HG03520 (cell line): ENCODE data around the gene LRP1.

Experiments
- ATAC-seq: cut with Tn5 transposase; IDR thresholded peaks from one replicate; pipeline ENCODE4 v1.9.1; 2021; ENCODE audit warnings: mild to moderate bottlenecking, moderate library complexity; ENCODE audit not compliant: unreplicated experiment

Gene LRP1

DNA sequence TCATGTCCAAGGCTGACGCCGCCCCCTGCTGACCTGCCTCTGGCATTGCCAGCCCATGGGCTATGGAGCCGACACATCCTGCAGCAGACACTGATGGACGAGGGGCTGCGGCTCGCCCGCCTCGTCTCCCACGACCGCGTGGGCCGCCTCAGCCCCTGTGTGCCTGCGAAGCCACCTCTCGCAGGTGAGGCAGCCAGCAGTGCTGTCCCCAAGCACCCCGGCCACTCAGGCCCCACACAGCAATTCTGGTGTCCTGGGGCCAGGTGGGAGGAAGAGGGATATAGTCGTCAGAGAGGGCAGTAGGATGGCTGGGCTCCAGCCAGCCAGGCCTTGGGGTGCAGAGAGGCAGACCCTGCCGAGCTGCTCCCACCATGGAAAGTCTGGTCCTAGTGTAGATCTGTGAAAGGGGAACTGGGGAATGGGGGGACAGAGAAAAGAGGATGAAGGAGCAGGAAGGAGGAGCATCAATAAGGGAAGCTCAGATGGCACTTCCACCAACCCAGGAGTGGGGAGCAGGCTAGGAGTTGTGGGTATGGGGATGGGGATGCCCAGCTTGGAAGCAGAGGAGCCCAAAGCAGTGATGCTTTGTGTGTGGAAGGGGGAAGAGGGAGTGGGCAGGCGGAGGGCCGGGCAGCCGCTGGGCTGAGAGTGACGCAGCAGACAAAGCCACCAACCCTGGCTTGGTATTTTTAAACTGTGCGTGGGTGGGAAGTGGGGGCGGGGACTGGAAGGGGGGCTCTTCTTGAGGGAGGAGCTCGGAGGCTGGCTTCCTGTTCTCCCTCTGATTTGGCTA is 34.7 kb upstream of the LRP1 start:
- ATAC-seq, result no peak

GRCh38 chr12:57094208-57095160 is 33.8 kb upstream of the LRP1 start:
- no peak for ATAC-seq

DNA sequence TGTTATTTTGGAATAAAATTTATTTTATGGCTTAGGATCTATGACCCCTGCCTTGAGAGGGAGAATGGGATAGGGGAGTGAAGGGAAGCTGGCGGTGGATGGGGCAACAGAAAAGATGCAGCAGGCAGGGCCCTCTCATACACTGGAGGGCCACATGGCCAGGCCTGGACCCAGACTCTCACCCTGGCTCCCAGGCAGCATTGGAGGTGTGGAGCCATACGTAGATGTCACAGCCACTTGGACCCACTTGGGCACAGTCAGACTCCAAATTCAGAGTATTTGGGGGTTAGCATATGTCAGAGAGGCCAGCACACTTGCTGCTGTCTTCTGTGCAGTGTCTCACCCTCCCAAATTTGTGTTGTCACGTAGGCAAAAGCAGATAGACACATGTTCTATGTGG is 32.8 kb upstream of the LRP1 start:
- no peak for ATAC-seq

- no peak for ATAC-seq
Observed at GRCh38 chr12:57096099-57096572, 32.1 kb upstream of the LRP1 start.

DNA sequence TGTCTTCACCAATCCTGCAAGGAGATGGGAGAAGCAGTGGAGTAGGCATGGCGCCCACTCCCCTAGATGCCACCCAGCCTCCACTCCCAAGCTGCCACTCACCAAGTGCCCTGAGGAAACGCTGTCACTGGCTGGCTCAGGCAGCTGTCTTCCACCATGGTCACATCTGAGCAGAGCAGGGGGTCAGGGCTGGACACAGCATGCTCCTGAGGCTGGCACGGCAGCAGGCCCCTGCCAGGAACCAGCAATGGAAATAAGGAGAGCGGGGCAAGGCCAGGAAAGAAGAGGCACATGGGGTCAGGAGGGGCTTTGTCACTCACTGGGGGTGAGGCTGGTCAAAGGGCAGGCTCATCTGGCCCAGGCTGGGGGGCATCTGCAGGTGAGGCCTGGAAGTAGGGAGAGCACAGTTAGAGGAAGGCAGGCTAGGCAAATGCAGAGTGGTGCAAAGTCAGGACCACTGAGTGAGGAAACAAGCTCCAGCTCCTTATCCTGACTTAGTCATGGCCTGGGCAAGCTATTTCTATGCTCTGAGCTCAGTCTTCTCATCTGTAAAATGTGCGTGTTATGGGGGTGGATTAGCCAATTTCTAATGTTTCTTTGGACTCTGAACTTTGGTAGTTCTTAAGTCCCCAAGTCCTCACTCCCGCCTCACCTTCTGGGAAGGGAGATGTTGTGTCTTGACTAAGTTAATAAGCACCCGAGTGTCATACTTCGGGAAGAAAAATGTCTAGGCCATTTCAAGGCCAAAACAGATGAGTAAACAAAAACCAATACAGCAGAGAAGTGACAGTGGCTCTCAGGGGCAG is 31.3 kb upstream of the LRP1 start:
- ATAC-seq, result no peak

GRCh38 chr12:57097554-57097835 is 30.8 kb upstream of the LRP1 start:
- no peak for ATAC-seq

GRCh38 chr12:57098546-57098945 is 29.7 kb upstream of the LRP1 start:
- no peak for ATAC-seq

DNA sequence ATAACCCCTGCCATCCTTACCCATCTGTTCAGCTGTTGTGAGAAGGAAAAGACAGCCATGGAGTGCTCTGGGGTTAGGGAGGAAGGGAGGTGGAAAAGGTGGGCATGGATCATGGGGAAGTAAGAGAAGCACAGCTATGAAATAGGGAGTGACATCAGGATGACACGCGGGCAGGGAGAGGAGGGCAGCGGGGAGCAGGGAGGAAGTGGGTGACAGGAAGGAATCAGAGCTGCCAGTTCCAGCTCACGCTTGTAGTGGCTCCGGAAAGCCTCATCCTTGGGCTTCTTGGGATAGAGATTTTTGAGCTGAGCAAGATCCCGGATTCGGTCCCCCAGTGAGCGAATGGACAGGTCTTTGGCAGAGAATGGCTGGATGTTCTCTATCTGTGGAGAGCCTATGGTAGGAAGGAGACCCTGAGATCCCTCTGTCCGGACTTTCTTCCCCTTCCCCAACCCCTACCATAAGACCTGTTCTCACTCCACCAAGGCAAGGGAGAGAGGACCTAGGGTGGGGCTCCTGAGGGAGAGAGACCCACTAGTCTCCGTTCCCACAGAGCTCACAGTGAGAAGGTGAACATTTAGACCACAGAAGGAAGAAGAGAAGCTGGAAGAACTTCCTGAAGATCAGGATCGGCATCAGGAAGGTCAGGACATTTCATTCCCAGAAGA is 29.1 kb upstream of the LRP1 start:
- ATAC-seq, result no peak

- no peak for ATAC-seq
Observed at GRCh38 chr12:57099766-57100165, 28.5 kb upstream of the LRP1 start.

- no peak for ATAC-seq
Observed at GRCh38 chr12:57101892-57102695, 26.2 kb upstream of the LRP1 start.

DNA sequence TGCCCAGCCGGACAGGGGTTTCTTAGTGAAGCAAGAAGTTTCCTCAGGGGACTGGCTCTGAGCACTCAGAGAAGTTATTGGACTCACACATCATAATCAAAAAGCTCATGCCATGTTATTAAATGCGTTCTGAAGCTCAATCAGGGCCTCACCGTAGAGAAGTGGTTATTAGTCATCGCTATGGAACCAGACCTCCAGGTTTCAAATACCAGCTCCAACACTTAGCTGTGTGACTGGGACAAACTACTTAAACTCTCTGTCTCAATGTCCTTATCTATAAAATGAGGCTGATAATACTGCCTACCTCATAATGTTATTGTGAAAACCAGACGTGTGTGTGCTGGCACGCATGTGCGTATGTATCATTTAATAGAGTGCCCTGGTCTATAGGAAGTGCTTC is 24.4 kb upstream of the LRP1 start:
- ATAC-seq, result no peak

DNA sequence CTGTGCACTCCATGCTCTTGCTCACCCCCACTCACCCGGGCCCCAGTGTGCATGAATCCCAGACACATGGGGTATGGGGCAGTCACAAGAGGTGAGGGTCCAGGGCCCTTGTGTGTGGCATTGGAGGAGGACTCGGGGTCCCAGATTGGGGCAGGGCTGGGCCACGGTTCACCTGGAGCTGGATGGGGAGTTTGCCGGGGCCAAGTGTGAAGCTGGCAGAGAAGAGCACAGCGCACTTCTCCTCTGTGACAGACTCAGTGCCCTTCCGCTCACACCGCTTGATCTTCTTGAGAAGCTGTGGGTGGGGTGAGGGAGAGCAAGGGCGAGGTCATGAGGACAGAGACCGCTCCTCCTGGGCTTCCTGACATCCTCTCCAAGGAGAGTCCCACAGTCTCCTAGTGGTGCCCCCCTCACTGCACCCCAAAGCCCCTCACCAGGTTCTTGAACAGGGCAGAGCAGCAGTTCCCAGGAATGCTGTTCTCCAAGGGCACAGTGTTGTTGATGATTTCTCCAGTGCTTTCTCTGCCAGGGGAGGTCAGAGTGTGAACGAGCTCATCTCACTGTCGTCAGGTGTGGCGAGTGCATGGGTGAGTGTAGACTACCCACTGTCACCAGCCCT is 23.9 kb upstream of the LRP1 start:
- ATAC-seq, result no peak

- ATAC-seq, result no peak
Observed at GRCh38 chr12:57105011-57105753, 23.1 kb upstream of the LRP1 start.

- ATAC-seq, result no peak
Observed at GRCh38 chr12:57106021-57106708, 22.1 kb upstream of the LRP1 start.

DNA sequence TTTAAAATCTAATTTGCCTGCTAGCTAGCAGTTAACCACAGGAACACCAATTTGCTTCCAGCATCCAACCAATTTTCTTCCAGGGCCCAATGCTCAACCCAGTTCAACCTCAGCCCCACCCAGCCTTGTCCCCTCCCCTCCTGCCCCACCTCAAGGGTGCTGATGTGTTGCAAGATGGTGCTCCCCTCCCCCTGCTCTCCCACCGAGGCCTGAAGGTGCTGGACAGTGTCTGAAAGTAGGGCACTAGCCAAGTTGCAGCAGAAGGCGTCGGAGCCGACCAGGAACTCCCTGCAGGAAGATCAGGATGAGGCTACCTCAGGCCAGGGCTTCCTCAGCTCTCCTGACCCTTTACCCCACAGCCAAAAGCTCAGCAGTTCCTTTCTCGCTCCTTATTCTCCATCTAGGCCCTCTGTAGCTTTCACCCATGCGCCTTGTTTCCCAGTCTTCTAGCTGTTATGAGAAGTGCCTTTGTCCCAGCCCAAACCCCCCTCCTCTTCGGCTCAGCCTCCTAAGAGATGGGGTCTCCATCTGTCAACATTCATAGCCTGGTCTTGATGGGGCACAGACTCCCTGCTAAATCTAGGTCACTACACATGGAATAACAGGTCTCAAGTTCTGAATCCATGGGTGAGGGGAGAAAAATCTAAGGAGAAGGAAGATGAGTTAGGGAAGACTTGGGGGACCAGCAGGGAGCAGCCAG is 20.7 kb upstream of the LRP1 start:
- ATAC-seq, result no peak

DNA sequence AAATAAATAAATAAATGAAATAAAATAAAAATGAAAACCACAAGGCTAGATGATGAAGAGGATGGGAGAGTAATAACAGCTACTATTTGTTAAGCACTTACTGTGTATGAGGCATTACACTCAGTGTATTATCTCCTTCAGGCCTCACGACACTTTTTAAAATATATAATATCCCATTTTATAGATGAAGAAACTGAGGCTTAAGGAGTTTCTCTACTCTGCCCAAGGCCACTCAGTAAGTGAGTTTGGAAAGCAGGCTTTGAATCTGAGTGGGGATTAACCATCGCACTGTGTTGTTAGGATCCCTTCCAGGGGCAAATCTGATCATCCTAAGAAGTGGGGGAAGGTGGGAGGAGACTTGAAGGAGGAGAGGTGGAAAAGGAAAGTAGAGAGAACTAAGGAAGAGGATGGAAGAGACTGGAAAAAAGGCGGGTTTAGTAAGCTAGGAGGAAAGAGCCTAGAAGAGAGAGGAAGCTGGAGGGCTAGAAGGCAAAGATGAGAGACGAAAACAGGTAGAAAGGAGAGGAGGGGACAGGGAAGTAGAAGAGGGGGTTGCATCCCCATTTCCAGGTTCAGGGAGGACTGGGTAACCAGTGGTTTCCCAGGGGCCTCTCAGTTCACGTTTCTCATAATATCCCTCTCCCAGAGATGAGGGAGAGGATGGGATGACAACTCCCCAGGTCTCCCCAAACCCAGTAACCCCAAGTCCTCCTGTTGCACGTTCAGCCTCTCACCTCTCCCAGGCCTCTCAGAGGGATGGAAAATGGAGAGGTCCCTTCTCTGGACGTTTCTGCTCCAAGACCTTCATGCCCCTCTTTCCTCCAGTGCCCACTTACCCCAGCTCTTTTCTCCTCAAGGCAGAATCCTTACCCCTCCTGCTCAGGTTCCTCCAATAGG is 18.8 kb upstream of the LRP1 start:
- no peak for ATAC-seq
